GM23248 (cell line): ENCODE measurements around the gene WIZ. TPM values are rescaled to one million over a fixed set of nuclear protein-coding genes. Genes with fewer than 3 reads are reported as not detected.

Experiments
- DNase-seq: peaks from one replicate; pipeline ENCODE4 v3.0.0-alpha.2; 2015
- H2AFZ ChIP-seq: fragments of 200-600 bp; sonication (generic); 2 replicates; pipeline ENCODE4 v1.6.1; 2016; ENCODE audit warnings: antibody characterized with exemption
- H3F3A ChIP-seq: fragments of 200-600 bp; sonication (generic); 2 replicates; pipeline ENCODE4 v1.6.1; 2016; ENCODE audit warnings: mild to moderate bottlenecking, antibody characterized with exemption, mixed run types; ENCODE audit not compliant: insufficient read depth
- H3K27ac ChIP-seq: fragments of 200-600 bp; sonication (generic); 2 replicates; pipeline ENCODE4 v1.5.1; 2016; ENCODE audit warnings: mild to moderate bottlenecking
- H3K27me3 ChIP-seq: fragments of 200-600 bp; sonication (generic); replicated peaks from 2 replicates; pipeline ENCODE4 v1.6.1; 2016; ENCODE audit warnings: mild to moderate bottlenecking; ENCODE audit not compliant: insufficient read depth
- H3K36me3 ChIP-seq: fragments of 200-600 bp; sonication (generic); 2 replicates; pipeline ENCODE4 v1.6.1; 2016; ENCODE audit warnings: low read depth, mild to moderate bottlenecking
- H3K4me1 ChIP-seq: fragments of 200-600 bp; sonication (generic); 2 replicates; pipeline ENCODE4 v1.6.1; 2016; ENCODE audit warnings: mild to moderate bottlenecking; ENCODE audit not compliant: insufficient read depth
- H3K4me2 ChIP-seq: fragments of 200-600 bp; sonication (generic); one replicate; pipeline ENCODE4 v1.6.1; 2016; ENCODE audit warnings: mild to moderate bottlenecking; ENCODE audit not compliant: unreplicated experiment
- H3K4me3 ChIP-seq: fragments of 200-600 bp; sonication (generic); 2 replicates; pipeline ENCODE4 v1.5.1; 2016; ENCODE audit warnings: mild to moderate bottlenecking
- H3K79me2 ChIP-seq: fragments of 200-600 bp; sonication (generic); 2 replicates; pipeline ENCODE4 v1.6.1; 2016; ENCODE audit warnings: mild to moderate bottlenecking; ENCODE audit not compliant: insufficient read depth
- H3K9ac ChIP-seq: fragments of 200-600 bp; sonication (generic); 2 replicates; pipeline ENCODE4 v1.6.1; 2016; ENCODE audit warnings: mild to moderate bottlenecking
- H3K9me2 ChIP-seq: fragments of 200-600 bp; sonication (generic); 2 replicates; pipeline ENCODE4 v1.6.1; 2016; ENCODE audit warnings: mixed run types, mild to moderate bottlenecking, moderate library complexity; ENCODE audit not compliant: insufficient read depth
- H3K9me3 ChIP-seq: fragments of 200-600 bp; sonication (generic); one replicate; pipeline ENCODE4 v1.6.1; 2017; ENCODE audit warnings: low read depth
- H4K20me1 ChIP-seq: fragments of 200-600 bp; sonication (generic); 2 replicates; pipeline ENCODE4 v1.6.0; 2016; ENCODE audit not compliant: insufficient read depth
- EZH2 ChIP-seq: fragments of 200-600 bp; sonication (generic); IDR thresholded peaks from 2 replicates; pipeline ENCODE4 v1.6.1; 2018; ENCODE audit warnings: antibody characterized with exemption, mild to moderate bottlenecking; ENCODE audit not compliant: insufficient read depth, poor library complexity, severe bottlenecking
- EZH2phosphoT487 ChIP-seq: fragments of 200-600 bp; sonication (generic); IDR thresholded peaks from 2 replicates; pipeline ENCODE4 v1.6.1; 2018; ENCODE audit warnings: antibody characterized with exemption, moderate library complexity, mild to moderate bottlenecking, low read depth; ENCODE audit not compliant: insufficient read depth
- WGBS, 2 experiments: methylation state at CpG; one replicate each; pipeline ENCODE4 v1.1.6; 2015 to 2017; ENCODE audit warnings: low lambda C conversion rate in 2 of 2, low coverage in 1 of 2; ENCODE audit errors: missing lambda C conversion rate in 2 of 2; 5-methylcytosine and 5-hydroxymethylcytosine counted together
- in situ Hi-C: fragments of 300-500 bp; cut with MboI; formaldehyde crosslinking; loops from 2 replicates; pipeline ENCODE4 v1.15.0; 2020
- polyA plus RNA-seq: library from polyadenylated mRNA; unstranded; fragments of >200 nt; fragmentation: Nextera tagmentation; extraction: Ambion mirVana; gene quantifications from 2 replicates; pipeline ENCODE4 v1.2.1, GENCODE V29; 2016
- total RNA-seq: library from RNA; depleted of rRNA; stranded (reverse); fragments of >200 nt; shearing (Covaris generic); gene quantifications from 2 replicates; pipeline ENCODE4 v1.2.3, GENCODE V29; 2014

WIZ gene
- total and polyA plus RNA-seq, 2 experiments from 2014 or later = 6.1 to 22.0 TPM

DNA sequence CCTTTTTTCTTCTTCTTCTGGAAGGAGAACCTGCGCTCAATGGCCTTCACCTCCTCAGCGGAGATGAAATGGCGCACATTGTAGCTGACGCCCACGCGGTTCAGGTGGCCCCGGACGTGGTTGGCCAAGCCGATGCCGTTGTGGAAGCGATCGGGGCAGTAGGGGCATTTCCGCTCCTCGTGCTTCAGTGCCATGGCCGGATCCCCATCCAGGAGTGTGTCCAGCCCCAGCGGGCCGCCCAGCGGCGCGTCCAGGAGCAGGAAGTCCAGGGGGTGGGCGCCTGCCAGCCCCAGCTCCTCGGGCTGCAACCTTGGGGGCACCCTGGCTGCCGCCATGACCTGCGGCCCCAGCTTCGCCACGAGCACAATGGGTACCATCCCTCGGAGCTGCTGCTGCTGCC, 11.2 kb downstream of the WIZ start:
- H3F3A ChIP-seq = no peaks in the 10 kb centered on the region
- no peak for DNase-seq
- H3K9ac ChIP-seq = no peak overlapping the region
- H2AFZ ChIP-seq = no peak overlapping the region
- no peak overlapping the region for H3K27ac ChIP-seq
- H3K4me2 ChIP-seq = no peak overlapping the region
- no peaks in the 10 kb centered on the region for H3K27me3 ChIP-seq
- H3K4me3 ChIP-seq = no peak overlapping the region
- H3K36me3 ChIP-seq = no peaks in the 10 kb centered on the region
- no peak for TF ChIP-seq EZH2
- TF ChIP-seq EZH2phosphoT487 = no peak
- H3K9me2 ChIP-seq = no peaks in the 10 kb centered on the region
- no peaks in the 10 kb centered on the region for H4K20me1 ChIP-seq
- H3K4me1 ChIP-seq = 0 out of 2 replicates have a peak, but pooled peaks cover 7% of the 10 kb centered on the region
- no peaks in the 10 kb centered on the region for H3K79me2 ChIP-seq
- no peaks in the 10 kb centered on the region for H3K9me3 ChIP-seq
- 91 to 94% methylated on average over 22 to 27 of the region's 27 CpGs for WGBS, 2 experiments
- in situ Hi-C loops = no loop called here

DNA sequence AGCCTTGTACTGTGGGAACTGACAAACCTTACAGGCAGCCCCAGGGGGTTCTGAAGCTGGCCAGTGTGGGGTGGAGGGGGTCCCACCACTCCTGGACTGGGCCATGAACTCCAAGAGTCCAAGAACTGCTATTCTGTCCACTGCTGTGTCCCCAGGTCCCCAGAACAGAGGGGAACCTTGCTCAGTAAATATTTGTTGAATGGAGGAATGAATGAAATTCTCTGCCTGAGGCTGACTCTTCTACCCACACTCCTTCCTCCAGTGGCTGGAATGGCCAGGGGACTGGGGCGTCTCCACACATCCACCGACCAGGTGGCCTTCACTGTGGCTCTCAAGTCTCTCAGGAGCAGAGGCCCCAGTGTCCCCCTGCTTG, 11.6 kb downstream of the WIZ start:
- H3K4me3 ChIP-seq = no peak overlapping the region
- H3K9ac ChIP-seq = no peak overlapping the region
- H3K9me2 ChIP-seq = no peaks in the 10 kb centered on the region
- TF ChIP-seq EZH2phosphoT487 (no peak), EZH2 (no peak)
- no peak overlapping the region for H2AFZ ChIP-seq
- in situ Hi-C loops = no loop called here
- no peaks in the 10 kb centered on the region for H4K20me1 ChIP-seq
- no peaks in the 10 kb centered on the region for H3K79me2 ChIP-seq
- H3K27ac ChIP-seq = no peak overlapping the region
- DNase-seq = no peak
- H3K36me3 ChIP-seq = no peaks in the 10 kb centered on the region
- WGBS, 2 experiments = 97 to 100% methylated on average over 2 of the region's 2 CpGs
- H3K27me3 ChIP-seq = no peaks in the 10 kb centered on the region
- no peak overlapping the region for H3K4me2 ChIP-seq
- 0 out of 2 replicates have a peak, but pooled peaks cover 7% of the 10 kb centered on the region for H3K4me1 ChIP-seq
- H3K9me3 ChIP-seq = no peaks in the 10 kb centered on the region
- H3F3A ChIP-seq = no peaks in the 10 kb centered on the region

DNA sequence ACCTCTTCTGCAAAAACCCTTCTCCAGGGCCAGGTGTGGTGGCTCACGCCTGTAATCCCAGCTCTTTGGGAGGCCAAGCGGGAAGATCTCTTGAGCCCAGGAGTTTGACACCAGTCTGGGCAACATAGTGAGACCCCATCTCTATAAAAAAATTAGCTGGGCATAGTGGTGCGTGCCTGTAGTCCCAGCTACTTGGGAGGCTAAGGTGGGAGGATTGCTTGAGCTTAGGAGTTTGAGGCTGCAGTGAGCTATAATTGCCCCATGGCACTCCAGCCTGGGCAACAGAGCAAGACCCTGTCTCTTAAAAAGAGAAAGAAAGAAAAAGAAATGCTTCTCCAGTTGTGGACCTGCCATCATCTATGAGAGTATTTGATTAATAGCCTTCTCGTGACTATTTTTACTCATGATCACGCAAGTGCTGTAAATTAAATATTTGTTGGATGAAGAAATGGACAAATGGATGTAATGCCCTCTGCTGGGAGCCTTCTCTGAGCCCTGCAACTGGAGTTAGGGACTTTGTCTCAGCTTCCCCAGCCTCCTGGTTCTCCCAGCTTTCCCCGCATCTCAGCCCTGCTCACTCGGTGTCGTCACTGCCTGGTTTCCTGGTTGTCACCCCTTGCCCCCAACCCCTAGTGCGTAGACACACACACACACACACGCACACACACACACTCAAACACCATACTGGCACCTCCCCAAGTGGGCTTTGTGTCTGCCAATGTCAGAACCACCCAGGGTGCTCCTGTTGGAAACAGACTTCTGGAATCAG, 12.2 kb downstream of the WIZ start:
- no peaks in the 10 kb centered on the region for H3K9me2 ChIP-seq
- H3K79me2 ChIP-seq = no peaks in the 10 kb centered on the region
- H4K20me1 ChIP-seq = no peaks in the 10 kb centered on the region
- no peaks in the 10 kb centered on the region for H3K27me3 ChIP-seq
- no peak overlapping the region for H3K4me3 ChIP-seq
- in situ Hi-C loops = no loop called here
- H3K36me3 ChIP-seq = no peaks in the 10 kb centered on the region
- H2AFZ ChIP-seq = no peak overlapping the region
- peak; percentile 71 for DNase-seq
- H3K9ac ChIP-seq = no peak overlapping the region
- 42 to 45% methylated on average over 10 of the region's 10 CpGs for WGBS, 2 experiments
- no peak overlapping the region for H3K4me2 ChIP-seq
- H3K9me3 ChIP-seq = no peaks in the 10 kb centered on the region
- no peaks in the 10 kb centered on the region for H3F3A ChIP-seq
- H3K27ac ChIP-seq = no peak overlapping the region
- H3K4me1 ChIP-seq = 0 out of 2 replicates have a peak, but pooled peaks cover 7% of the 10 kb centered on the region
- TF ChIP-seq EZH2 (no peak), EZH2phosphoT487 (no peak)

DNA sequence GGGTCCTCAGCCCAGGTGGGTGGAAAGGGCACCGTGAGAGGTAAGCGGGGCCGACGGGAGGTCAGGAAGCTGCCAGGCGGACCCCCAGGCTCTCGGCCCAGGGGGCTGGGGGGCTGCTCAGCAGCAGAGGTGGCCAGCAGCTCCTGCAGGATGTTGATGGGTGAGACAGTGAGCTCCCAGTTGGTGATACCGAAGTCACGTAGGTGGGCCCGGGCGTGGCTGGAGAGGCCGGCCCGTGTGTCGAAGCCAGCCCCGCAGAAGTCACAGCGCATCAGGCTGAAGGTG, 13.0 kb downstream of the WIZ start:
- no peaks in the 10 kb centered on the region for H3F3A ChIP-seq
- no peak for DNase-seq
- 0 out of 2 replicates have a peak, but pooled peaks cover 7% of the 10 kb centered on the region for H3K4me1 ChIP-seq
- in situ Hi-C loops = no loop called here
- peaks cover 5% of the 10 kb centered on the region for H3K79me2 ChIP-seq
- no peak overlapping the region for H3K4me2 ChIP-seq
- H3K36me3 ChIP-seq = no peaks in the 10 kb centered on the region
- TF ChIP-seq EZH2 (no peak), EZH2phosphoT487 (no peak)
- no peaks in the 10 kb centered on the region for H4K20me1 ChIP-seq
- no peak overlapping the region for H3K4me3 ChIP-seq
- H3K27ac ChIP-seq = no peak overlapping the region
- H3K9me2 ChIP-seq = no peaks in the 10 kb centered on the region
- no peaks in the 10 kb centered on the region for H3K27me3 ChIP-seq
- no peak overlapping the region for H2AFZ ChIP-seq
- no peaks in the 10 kb centered on the region for H3K9me3 ChIP-seq
- H3K9ac ChIP-seq = no peak overlapping the region
- 87 to 88% methylated on average over 15 of the region's 15 CpGs for WGBS, 2 experiments
